HuH-7.5 (cell line): ENCODE measurements around the gene EIF2B2.
A peak's percentile ranks its signal among the peaks of the same experiment; 100 is the strongest.

Experiments
- DNase-seq: peaks from one replicate; pipeline ENCODE4 v3.0.0; 2011; ENCODE audit warnings: low spot score

Gene EIF2B2

GRCh38 chr14:75046275-75046674 is 43.6 kb downstream of the EIF2B2 start:
- no peak for DNase-seq

GRCh38 chr14:75046899-75047298 is 44.2 kb downstream of the EIF2B2 start:
- DNase-seq, result no peak

- DNase-seq, result no peak
Measured at GRCh38 chr14:75047506-75047905, 44.8 kb downstream of the EIF2B2 start.

GRCh38 chr14:75048101-75048500 is 45.4 kb downstream of the EIF2B2 start:
- no peak for DNase-seq

- no peak for DNase-seq
Measured at GRCh38 chr14:75049136-75049535, 46.4 kb downstream of the EIF2B2 start.

- DNase-seq, result no peak
Measured at GRCh38 chr14:75049731-75050201, 47.0 kb downstream of the EIF2B2 start.

- DNase-seq, result peak; percentile 85
Measured at GRCh38 chr14:75050852-75051555, 48.3 kb downstream of the EIF2B2 start, which contains the start of gene MLH3. Gene MLH3 (minus strand): TSS chr14:75051467. CDS start chr14:75049655, 1,812 bp downstream.

- no peak for DNase-seq
Measured at GRCh38 chr14:75051556-75051899, 48.8 kb downstream of the EIF2B2 start.

GRCh38 chr14:75053396-75054291 is 50.9 kb downstream of the EIF2B2 start:
- no peak for DNase-seq

- no peak for DNase-seq
Measured at GRCh38 chr14:75054421-75054820, 51.7 kb downstream of the EIF2B2 start.

GRCh38 chr14:75059642-75060041 is 56.9 kb downstream of the EIF2B2 start:
- no peak for DNase-seq

GRCh38 chr14:75060420-75060819 is 57.7 kb downstream of the EIF2B2 start:
- DNase-seq, result no peak
